ENCODE results near the gene PTTG2.

PTTG2 gene

DNA sequence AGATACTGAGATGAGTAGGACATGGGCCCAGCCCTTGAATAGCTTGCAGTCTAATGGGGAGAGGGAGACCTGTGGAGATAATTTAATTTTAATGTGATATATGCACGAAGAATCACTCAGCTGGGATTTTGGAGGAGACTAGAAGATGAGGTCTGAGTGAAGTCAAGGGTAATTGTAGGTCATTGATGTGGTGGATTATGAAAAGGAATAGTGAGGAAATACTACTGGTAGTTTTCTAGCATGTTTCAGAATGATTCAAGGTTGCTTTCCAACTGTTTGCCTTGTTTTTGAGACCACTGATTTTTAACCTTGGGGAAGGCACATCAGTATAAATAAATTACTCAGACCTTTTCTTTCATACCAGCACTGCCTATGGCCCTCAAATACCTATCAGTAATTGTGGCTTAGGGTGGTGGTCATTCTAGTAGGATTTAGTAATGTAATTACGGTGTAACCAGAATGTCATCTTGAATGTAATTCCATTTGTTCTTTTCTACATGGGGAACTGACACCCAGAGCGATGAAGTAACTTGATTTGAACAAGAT, 25.6 kb downstream of the PTTG2 start:
- no peak for DNase-seq (ENCODE audit: low read depth in 2 of 3, low spot score in 1 of 3)

DNA sequence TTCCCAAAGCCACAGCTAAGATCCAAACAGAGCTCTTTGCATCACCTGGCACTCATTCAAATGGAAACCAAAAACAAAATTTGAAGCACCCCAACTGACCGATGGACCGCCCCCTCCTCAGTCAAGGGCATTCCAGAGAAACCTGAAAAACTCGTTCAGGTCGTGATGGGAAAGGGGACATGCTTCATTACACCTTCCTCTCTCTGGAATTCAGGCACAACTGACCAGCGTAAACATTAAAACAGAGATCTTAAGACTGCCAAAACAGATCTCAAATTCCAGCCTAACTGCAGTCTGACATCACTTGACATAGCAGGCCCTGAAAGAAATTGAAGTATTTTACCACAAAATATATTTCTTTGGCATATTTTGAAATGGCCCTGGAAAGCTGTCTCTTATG, 28.5 kb downstream of the PTTG2 start:
- no peak for DNase-seq (ENCODE audit: low read depth in 2 of 3, low spot score in 1 of 3)

DNA sequence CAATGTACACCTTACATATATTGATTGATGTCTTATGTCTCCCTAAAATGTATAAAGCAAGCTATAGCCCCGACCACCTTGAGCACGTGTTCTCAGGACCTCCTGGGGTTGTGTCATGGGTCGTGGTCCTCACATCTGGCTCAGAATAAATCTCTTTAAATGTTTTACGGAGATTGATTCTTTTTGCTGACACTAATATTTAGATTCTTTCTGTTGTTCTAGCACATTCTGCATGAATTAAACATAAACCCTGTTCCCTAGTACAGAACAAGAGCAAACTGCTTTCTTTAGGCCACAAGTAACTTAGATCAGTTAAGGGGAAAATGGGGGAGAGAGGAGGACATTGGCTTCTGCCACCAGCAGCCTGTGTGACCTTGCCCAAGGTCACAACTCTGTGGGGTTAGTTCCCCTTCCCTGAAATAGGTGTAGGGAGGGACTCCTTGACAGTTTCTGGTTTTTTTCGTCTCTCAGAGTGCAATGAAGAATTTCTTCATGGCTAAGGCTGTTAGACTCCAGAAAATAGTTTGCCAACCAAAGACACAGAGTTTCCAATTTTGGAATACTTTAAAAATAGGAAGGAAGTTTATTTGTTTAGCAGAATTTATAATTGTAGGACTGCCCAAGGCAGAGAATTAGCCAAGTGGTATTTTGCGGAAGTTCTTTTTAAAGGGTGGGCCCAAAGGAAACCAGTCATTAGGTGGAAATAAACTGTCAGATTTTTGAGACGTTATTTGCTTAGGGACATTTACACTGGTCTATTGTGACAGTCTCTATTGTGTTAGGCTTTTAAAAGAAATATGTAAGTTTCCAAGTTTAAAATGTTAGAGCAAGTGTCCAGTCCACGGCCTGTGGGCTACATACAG, 29.4 kb downstream of the PTTG2 start:
- no peak for DNase-seq (ENCODE audit: low read depth in 2 of 3, low spot score in 1 of 3)

DNA sequence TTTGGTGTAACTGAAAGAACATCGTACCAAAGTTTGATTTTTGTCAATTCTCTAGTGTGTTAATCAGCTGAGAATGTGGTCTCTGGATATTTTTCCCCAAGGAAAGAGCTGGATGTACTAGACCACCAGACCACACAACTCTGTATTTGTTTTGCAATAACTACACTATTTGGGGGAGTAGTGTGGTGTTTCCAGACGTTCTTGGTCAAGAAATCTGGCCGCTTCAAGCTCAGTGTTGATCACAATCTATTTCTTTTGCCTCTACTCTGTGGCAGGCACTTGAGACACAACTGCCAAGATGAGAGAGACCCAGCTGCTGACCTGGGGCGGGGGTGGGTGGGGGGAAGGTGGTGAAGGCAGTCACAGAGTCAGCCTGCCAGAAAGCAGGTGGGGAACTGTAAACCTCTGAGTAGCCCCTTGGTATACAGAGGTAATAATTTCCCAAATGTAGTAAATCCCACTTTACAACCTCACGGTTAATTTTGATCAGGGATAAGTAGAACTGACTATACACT, 30.6 kb downstream of the PTTG2 start:
- no peak for DNase-seq (ENCODE audit: low read depth in 2 of 3, low spot score in 1 of 3)

DNA sequence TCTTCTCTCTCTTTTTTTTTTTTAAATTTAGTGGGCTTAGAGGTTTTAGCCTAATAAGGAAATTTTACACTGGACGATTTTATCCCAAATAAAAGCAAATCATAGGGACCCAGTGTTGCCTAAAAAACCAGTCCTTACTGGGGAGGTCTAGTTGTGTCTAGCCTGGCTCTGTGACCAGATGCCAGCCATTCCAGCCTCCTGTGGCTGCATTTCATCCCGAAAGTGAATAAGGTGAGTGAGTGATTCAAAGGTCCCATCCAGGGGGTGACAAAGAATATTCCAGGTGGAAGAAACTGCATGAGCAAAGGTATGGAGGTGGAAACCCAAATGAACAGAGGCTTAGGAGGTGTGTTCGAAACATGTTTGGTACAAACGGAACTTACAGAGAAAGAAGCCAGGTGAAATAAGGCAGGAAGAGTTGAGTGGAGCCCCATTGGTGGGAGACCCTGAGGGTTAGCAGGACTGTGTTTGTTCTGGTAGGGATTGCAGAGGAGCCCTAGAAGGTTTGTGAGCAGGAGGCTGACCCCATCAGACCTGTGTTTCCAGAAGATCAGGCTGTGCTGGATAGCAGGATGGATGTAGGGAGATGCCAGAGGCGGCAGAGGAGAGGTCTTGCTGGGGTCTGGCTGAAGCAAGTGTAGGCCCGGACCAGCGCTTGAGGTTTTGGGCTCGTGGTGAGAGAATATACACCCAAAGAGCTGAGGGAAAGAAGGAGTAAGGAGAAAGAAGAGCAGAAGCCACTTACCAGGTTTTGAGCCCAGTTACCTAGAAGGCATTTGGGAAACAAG, 31.6 kb downstream of the PTTG2 start:
- DNase-seq (ENCODE audit: low read depth in 2 of 3, low spot score in 1 of 3), result no peak

DNA sequence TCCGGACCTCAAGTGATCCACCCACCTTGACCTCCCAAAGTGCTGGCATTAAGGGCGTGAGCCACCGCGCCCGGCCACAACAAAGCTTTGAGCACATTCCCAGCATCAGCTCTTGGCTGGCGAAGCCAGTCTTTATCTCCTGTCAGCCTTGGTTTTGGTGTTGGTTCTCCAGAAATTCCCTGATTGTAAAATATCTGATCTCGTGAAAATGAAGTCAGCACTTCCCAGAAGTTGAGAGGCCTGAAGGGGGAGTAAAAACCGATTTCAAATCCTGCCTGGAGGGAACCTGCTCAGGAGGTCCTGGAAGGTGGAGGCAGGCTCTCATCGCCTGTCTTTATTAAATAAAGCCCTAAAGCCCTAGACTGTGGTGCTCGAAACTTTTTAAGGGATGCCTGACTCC, 33.6 kb downstream of the PTTG2 start:
- no peak for DNase-seq (ENCODE audit: low read depth in 2 of 3, low spot score in 1 of 3)

DNA sequence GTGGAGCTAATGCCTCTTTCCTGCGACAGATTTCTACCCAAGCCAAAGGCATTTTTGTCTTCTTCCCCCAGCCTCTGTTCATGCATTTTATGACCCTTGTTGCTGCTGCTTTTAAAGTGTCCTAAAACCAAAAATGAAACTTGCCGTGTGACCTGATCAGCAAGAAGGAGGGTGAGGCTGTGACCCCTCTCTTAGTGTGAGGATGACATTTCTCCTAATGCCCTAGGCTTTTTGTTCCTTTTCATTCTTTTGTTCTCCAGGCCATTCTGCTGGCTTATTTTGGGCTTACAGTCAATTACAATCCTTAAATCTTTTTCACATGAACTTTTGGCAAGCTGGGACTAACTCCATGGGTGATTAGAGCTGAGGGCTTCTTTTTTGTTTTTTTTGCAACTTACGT, 34.4 kb downstream of the PTTG2 start:
- no peak for DNase-seq (ENCODE audit: low read depth in 2 of 3, low spot score in 1 of 3)

DNA sequence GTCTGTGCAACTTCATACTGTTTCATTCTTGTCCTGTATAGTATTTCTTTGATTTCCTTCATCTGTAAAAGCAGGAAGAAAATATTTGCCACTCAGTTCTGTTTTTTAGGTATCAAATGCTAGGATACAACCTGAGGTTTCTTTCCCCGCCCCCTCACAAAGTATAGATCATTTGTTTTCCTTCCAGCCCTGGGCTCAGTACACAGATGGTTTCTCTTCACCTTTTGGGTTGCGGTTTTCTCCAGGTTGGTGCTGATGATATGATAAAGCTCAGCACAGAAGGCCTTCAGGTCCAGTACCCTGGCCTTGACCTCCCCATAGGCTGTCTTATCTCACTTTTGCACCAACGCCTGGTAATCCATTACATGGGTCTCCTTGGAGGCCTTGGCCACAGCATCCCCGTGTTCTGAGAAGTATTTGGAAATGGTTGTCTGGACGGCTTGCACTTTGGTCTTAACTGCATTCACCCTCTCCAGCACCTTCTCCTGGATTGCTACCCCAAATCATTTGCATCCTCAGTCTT, 35.2 kb downstream of the PTTG2 start:
- DNase-seq (ENCODE audit: low read depth in 2 of 3, low spot score in 1 of 3), result no peak

DNA sequence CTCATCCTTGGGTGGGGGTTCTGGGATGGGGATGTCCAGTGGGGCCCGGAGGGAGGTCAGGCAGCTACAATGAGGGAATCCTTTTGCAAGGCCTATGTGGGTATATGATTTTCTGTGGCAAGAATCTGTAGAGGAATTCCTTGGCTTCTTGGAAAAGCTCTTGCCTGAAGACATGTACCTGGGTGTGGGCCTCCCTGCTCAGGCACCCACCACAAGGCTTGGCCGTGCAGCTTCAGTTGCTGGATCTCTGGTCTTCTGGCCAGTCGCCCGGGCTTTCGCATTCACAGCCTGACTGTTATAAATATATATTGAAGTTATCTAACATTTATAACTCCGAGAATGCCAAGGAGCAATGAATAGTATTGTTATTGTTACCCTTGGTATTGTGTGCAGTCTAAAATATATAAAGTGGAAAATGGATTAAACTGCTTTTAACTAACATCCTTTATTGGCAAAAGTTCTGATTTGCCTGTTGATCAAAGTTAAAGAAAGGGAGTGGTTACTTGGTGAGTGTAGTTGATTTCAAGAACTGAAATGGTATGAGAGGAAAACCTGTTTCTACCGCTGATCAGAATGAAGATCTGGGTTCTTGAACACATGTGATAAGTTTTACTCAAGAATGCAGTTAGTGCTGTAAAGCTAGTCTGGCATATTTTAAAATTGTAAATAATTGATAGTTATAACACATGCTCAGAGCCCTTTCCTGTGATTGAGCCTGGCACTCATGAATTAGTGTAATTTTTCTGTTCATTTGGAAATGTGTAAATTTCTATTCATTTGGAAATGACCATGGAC, 36.0 kb downstream of the PTTG2 start:
- no peak for DNase-seq (ENCODE audit: low read depth in 2 of 3, low spot score in 1 of 3)

DNA sequence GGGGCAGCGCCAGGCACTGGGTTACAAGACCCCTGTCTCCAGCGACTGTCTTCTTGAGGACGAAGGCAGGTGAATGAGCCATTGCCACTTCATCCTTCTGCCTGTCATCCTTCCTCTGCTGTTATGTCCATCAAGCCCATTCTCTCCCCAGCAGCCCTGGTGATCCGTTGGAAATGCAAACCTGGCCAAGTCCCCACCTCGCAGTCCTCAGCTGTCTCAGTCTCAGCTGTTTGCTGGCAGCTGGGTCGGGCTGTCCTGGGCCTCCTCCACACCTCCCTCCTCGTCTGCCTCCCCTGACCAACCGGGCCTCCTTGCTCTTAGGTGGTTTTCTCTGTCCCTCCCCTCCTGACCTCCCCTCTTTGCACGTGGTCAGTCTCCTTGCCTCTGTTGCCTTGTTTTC, 38.0 kb downstream of the PTTG2 start:
- DNase-seq (ENCODE audit: low read depth in 2 of 3, low spot score in 1 of 3), result no peak

DNA sequence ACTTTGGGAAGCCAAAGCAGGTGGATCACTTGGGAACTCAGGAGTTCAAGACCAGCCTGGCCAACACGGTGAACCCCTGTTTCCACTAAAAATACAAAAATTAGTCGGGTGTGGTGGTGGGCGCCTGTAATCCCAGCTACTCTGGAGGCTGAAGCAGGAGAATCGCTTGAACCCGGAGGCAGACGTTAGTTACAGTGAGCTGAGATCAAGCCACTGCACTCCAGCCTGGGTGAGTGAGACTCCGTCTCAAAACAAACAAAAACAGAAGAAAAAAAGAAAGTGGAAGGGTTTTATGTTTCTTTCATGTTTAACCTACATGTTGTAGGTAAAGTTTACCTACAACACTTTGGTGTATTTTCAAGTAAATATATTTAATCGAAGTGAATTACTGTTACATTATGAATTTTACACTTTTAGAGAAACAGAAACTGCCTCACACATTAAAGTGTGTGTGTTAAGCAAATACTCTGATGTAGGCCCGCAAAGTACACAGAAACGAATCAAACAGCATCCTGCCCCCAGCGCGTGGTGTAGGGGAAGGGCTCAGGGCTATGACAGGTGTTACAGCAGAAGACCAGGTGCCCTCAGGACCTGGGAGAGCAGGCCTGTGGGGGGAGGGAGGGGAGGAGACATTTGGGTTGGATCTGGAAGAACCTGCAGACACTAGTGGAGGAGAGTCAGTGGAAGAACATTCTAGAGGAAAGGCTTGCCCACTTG, 39.0 kb downstream of the PTTG2 start:
- DNase-seq (ENCODE audit: low read depth in 2 of 3, low spot score in 1 of 3), result no peak

DNA sequence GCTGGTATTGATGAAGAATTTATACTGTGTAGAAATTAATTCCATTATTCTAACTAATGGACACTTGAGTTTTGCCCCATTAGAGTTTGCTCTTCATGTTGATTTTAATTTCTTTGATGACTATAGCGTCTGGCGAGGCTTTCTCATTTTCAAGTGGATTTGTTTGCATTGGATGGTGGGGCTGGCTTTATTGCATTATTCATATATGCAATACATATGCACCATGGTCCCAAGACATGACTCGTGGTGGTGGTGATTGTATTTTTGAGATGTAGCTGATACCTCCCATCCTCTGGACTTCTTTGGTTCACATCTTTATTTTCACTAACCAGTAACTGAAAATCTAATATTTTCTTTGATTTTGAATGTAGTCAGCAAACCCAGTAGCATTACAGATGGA, 39.8 kb downstream of the PTTG2 start:
- DNase-seq (ENCODE audit: low read depth in 2 of 3, low spot score in 1 of 3), result no peak

DNA sequence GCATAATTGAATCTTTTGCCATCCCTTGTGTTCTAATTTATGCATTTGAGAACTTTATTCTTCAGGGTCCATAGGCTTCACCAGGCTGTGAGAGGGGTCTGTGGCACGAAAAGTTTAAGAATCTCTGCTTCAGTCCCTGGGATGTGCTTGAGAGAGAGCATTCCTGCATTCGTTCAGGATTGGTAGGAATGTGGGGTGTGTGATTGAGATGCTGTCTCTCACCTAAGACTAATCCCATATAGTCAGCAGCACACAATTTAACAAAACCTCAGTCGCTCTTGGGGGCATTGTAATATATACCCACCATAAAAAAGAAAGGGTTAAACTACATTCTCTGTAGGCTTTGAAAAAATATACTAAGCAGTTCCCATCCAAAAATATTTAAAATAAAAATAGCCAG, 41.7 kb downstream of the PTTG2 start:
- DNase-seq (ENCODE audit: low read depth in 2 of 3, low spot score in 1 of 3), result no peak

DNA sequence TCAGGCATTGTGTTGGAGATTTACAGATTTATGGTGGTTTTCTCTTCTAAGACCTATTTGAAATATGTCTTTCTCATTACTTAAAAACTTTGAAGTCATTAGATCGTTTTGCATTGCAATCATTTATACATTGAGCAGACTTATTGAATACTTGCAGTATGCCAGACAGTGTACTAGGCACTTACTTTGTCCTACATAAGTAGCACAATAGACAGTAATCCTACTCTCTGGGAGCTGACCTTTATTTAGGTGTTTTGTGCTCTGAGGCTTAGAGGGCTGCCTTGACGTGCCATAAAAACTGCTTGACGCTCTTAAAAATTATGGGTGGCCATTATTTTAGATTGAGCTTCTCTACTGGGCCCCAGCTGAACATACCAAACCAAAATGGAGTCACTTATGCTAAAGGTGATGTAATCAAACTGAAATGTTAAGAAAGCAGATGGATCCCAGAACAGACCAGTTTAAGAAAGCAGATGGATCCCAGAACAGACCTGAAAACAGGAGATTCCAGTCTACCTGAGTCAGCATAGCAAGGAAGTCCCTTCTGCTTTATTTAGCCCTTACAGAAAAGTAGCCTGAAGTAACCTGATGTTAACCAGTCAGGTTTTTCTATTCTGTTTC, 42.4 kb downstream of the PTTG2 start:
- no peak for DNase-seq (ENCODE audit: low read depth in 2 of 3, low spot score in 1 of 3)

DNA sequence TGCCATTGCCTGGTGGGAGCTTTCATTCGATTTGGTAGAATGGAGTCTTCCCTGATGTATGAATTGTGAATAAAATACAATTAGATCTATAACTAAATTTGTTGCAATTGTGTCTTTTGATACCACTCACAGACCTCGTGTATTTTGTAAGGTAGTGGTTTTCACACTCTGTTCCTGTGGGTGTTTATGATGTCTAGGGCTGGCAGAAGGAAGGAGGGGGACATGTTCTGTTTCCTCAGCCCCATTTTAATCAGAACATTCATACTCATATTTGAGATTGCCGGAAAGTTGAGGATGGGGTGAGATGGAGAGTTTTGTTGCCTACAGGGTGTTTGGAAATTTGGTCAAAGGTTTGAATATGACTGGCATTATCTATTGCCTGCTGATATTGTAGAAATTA, 42.9 kb downstream of the PTTG2 start:
- DNase-seq (ENCODE audit: low read depth in 2 of 3, low spot score in 1 of 3), result no peak

DNA sequence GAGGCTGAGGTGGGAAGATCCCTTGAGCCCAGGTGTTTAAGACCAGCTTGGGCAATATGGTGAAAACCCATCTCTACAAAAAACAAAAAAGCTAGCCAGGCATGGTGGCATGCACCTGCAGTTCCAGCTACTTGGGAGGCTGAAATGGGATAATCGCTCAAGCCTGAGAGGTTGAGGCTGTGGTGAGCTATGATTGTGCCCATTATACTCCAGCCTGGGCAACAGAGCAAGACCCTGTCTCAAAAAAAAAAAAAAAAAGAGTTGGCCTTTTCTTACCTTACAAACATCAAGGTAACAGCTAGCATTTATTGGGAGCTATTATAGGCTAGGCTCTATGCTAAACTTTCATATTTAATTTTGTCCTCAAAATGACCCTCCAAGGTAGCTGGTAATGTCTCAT, 43.4 kb downstream of the PTTG2 start:
- DNase-seq (ENCODE audit: low read depth in 2 of 3, low spot score in 1 of 3), result no peak

DNA sequence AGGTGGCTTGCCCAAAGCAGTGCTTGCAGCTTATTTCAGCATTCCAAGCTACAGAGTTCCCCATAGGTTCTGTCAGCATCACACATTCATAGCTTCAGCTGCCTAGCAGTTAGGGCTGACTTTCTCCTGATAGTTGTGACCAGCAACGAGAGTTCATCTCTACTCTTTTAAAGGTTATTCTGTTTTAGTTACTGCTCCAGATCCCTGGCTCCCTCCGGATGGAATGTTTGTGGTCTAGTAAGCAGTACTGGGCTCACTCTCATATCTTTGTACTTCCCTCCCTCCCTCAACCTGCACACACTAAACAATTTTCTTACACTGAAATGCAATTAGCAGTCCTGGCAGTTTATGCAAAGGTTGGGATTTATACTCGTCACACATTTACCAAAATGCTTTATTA, 43.9 kb downstream of the PTTG2 start:
- DNase-seq (ENCODE audit: low read depth in 2 of 3, low spot score in 1 of 3), result no peak

DNA sequence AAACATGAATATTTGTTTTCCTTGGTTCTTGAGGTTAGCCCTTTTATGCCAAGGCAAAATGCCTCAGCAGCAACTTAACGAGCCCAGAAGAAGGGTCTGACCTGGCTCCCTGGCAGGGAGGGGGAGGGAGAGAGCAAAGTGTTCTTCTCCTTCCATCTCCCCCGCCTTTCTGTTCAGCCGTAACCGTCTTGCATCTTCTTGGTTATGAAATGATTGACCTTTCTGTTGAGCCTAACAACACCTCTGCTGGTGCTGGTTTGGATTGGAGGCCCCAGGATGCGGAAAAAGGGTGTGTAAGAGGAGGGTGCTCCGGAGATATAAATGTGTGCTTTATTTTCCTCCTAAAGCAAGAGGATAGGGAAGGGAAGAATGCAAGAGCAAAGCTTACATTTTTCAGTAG, 44.7 kb downstream of the PTTG2 start:
- DNase-seq (ENCODE audit: low read depth in 2 of 3, low spot score in 1 of 3), result no peak

DNA sequence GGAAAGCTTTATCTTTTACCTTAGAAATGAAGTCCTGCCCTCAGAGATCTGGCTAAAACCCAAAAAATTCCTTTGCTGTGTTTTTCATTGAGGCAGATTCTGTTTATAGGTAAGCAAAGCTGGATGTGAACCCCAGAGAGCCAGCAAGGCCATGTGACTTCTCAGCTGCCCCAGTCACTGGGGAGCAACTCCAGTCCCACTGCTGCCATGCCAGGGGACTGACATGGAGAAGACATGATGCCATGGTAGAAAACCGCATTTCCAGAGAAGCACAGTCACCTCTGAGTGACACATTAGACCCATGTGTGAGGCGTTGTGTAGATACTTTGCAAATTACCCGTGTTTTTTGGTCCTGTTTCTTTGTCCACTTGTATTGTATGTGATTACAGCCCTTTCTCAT, 45.4 kb downstream of the PTTG2 start:
- DNase-seq (ENCODE audit: low read depth in 2 of 3, low spot score in 1 of 3), result no peak

DNA sequence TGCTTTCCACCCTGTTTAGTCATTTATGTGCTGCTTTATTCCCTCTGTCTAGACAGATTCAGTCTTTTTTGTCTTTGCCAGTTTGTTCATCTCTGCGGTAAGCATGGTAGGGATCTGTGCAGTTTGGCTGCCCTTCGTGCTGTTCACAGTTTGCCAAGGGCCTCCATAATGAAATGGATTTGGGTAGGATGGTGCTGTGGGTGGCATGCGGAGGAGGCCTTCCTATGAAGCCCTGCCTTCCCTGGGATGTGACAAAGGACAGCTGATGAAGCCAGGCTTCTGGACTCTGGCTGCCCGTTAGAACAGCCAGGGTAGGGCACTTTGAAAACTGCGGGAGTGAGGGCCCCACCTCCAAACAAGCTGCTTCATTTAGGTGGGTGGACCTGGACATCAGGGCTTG, 47.4 kb downstream of the PTTG2 start:
- DNase-seq (ENCODE audit: low read depth in 2 of 3, low spot score in 1 of 3), result no peak

Data from stimulated activated CD4-positive, alpha-beta T cell treated with anti-CD3 and anti-CD28 coated beads, Interleukin-12 subunit alpha, Interleukin-12 subunit beta, amount 100 ng/mL, for 48 hours (primary cell).